HPDE6-E6E7 (cell line): Measurements from ENCODE around the gene CA4.
A peak's percentile ranks its signal among the peaks of the same experiment; 100 is the strongest.

Source experiments
- DNase-seq: peaks from one replicate; pipeline ENCODE4 v3.0.0; 2011; ENCODE audit warnings: missing footprints; ENCODE audit errors: extremely low spot score

CA4 gene

GRCh38 chr17:60130466-60130865 is 19.3 kb upstream of the CA4 start:
- DNase-seq = no peak

- no peak for DNase-seq
These were observed 15.2 kb upstream of the CA4 start for GRCh38 chr17:60134396-60135150.

- DNase-seq = peak; percentile 95
These were observed 14.4 kb upstream of the CA4 start for GRCh38 chr17:60135151-60135950.

- no peak for DNase-seq
These were observed 13.7 kb upstream of the CA4 start for GRCh38 chr17:60135951-60136666.

- DNase-seq = no peak
These were observed 12.0 kb upstream of the CA4 start for GRCh38 chr17:60137731-60138130.

GRCh38 chr17:60138769-60139437 is 10.9 kb upstream of the CA4 start:
- DNase-seq = no peak

GRCh38 chr17:60139438-60140285 is 10.1 kb upstream of the CA4 start:
- no peak for DNase-seq

GRCh38 chr17:60141111-60142018 is 8.4 kb upstream of the CA4 start:
- DNase-seq = no peak

GRCh38 chr17:60142872-60143499 is 6.8 kb upstream of the CA4 start:
- peak; percentile 52 for DNase-seq

GRCh38 chr17:60145006-60145935 is 4.5 kb upstream of the CA4 start:
- no peak for DNase-seq

GRCh38 chr17:60146206-60146605 is 3.6 kb upstream of the CA4 start:
- DNase-seq = no peak

GRCh38 chr17:60147553-60148223 is 2.1 kb upstream of the CA4 start:
- DNase-seq = no peak

- DNase-seq = no peak
These were observed 1.4 kb upstream of the CA4 start for GRCh38 chr17:60148373-60148772.

- DNase-seq = no peak
These were observed 1.6 kb downstream of the CA4 start for GRCh38 chr17:60151355-60151754.

- DNase-seq = no peak
These were observed 4.0 kb downstream of the CA4 start for GRCh38 chr17:60153606-60154390.

- no peak for DNase-seq
These were observed 5.0 kb downstream of the CA4 start for GRCh38 chr17:60154616-60155426.
